Fibroblast of lung (primary cell): Measurements from ENCODE around the gene FRMD4A. TPM values are rescaled to one million over a fixed set of nuclear protein-coding genes. Genes with fewer than 3 reads are reported as not detected.

Experiments
- DNase-seq, 2 donors: peaks; one replicate each; pipeline versions ENCODE4 v3.0.0 to v3.0.0-alpha.2; 2010; ENCODE audit warnings: low read depth in 2 of 2
- H2AFZ ChIP-seq: 2 replicates; pipeline ENCODE4 v1.5.1; 2012; ENCODE audit warnings: low read length, control low read depth, inconsistent platforms
- H3K27ac ChIP-seq: 2 replicates; pipeline ENCODE4 v1.5.1; 2011; ENCODE audit warnings: low read length, control low read depth; ENCODE audit not compliant: insufficient read depth
- H3K27me3 ChIP-seq: 2 replicates; pipeline ENCODE4 v1.5.1; 2011; ENCODE audit warnings: mild to moderate bottlenecking, low read length; ENCODE audit not compliant: control insufficient read depth, insufficient read depth
- H3K36me3 ChIP-seq: 2 replicates; pipeline ENCODE4 v1.5.1; 2011; ENCODE audit warnings: low read length; ENCODE audit not compliant: control insufficient read depth, insufficient read depth
- H3K4me1 ChIP-seq: 2 replicates; pipeline ENCODE4 v1.5.1; 2011; ENCODE audit warnings: low read length; ENCODE audit not compliant: control insufficient read depth, insufficient read depth; ENCODE audit errors: extremely low read depth
- H3K4me2 ChIP-seq: 2 replicates; pipeline ENCODE4 v1.5.1; 2011; ENCODE audit warnings: low read length, control low read depth; ENCODE audit not compliant: insufficient read depth; ENCODE audit errors: extremely low read depth
- H3K4me3 ChIP-seq, 4 experiments: fragments of 200-600 bp in 1 of 4; sonication (generic) in 1 of 4; replicated peaks in 1 of 4; 2 replicates each; pipeline ENCODE4 v1.5.1; 2011 to 2016; ENCODE audit warnings: low read length in 4 of 4, low read depth in 3 of 4, mild to moderate bottlenecking in 3 of 4, control low read depth in 2 of 4, inconsistent platforms in 1 of 4, mixed read lengths in 1 of 4; ENCODE audit not compliant: insufficient read depth in 1 of 4; ENCODE audit errors: control extremely low read depth in 1 of 4
- H3K79me2 ChIP-seq: 2 replicates; pipeline ENCODE4 v1.5.1; 2012; ENCODE audit warnings: mild to moderate bottlenecking, low read length, inconsistent platforms; ENCODE audit not compliant: control insufficient read depth, insufficient read depth
- H3K9ac ChIP-seq: 2 replicates; pipeline ENCODE4 v1.5.1; 2011; ENCODE audit warnings: mild to moderate bottlenecking, low read length, control low read depth; ENCODE audit not compliant: insufficient read depth
- H3K9me3 ChIP-seq: 2 replicates; pipeline ENCODE4 v1.5.1; 2012; ENCODE audit warnings: low read depth, low read length; ENCODE audit not compliant: control insufficient read depth, insufficient read depth
- H4K20me1 ChIP-seq: 2 replicates; pipeline ENCODE4 v1.5.1; 2011; ENCODE audit warnings: low read length; ENCODE audit not compliant: control insufficient read depth, insufficient read depth; ENCODE audit errors: extremely low read depth
- EZH2 ChIP-seq: IDR thresholded peaks from 2 replicates; pipeline ENCODE4 v1.5.1; 2012; ENCODE audit warnings: low read length, control low read depth, mild to moderate bottlenecking; ENCODE audit errors: missing control alignments
- polyA plus RNA-seq, 2 donors: library from polyadenylated mRNA; depleted of rRNA in 1 of 2; stranded (reverse) in 1 of 2; unstranded in 1 of 2; fragments of >200 nt; gene quantifications; 2 replicates each; pipeline ENCODE4 v1.2.1, GENCODE V29; 2011 to 2012; ENCODE audit warnings: missing spikeins in 1 of 2
- total RNA-seq: library from RNA; depleted of rRNA; stranded (reverse); fragments of >200 nt; gene quantifications from 2 replicates; pipeline ENCODE4 v1.2.1, GENCODE V29; 2014
- TF ChIP-seq, protein P1 (sequence below), 2 donors: IDR thresholded peaks in 1 of 2; conservative IDR thresholded peaks in 1 of 2; 1 replicate in 1 of 2; 2 replicates in 1 of 2; pipeline ENCODE4 v1.5.1; 2011 to 2012; ENCODE audit warnings: low read length in 2 of 2, control low read depth in 1 of 2, inconsistent platforms in 1 of 2, low read depth in 1 of 2, mild to moderate bottlenecking in 1 of 2

The FRMD4A gene
- total and polyA plus RNA-seq, 2 donors (not counting 1 experiment from before 2014, with no cell fraction given) = 26.9 to 63.6 TPM

DNA sequence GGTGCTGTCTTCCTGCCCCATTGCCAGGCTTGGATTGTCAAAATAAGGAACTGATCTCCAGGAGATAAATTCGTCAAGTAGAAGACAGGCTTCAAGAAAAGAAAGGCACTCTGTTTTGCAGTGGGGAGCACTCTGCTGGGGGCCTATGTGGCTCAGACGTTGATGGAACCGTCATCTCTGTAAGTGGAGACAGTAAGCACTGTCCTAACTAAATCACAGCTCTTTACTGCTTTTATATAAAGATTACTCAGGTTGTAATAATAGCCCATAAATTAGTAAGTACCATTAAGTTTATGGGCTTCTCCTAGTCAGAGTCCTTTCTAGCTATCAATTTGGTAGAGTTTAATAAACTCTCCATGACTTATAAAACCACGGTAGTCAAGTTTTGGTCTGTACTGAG is 249.9 kb downstream of the FRMD4A start:
- no peaks in the 10 kb centered on the region for H3K36me3 ChIP-seq
- no peaks in the 10 kb centered on the region for H3K9me3 ChIP-seq
- H3K27ac ChIP-seq = no peak overlapping the region
- H3K4me2 ChIP-seq = no peak overlapping the region
- TF ChIP-seq EZH2 = no peak
- TF ChIP-seq, protein P1, sequence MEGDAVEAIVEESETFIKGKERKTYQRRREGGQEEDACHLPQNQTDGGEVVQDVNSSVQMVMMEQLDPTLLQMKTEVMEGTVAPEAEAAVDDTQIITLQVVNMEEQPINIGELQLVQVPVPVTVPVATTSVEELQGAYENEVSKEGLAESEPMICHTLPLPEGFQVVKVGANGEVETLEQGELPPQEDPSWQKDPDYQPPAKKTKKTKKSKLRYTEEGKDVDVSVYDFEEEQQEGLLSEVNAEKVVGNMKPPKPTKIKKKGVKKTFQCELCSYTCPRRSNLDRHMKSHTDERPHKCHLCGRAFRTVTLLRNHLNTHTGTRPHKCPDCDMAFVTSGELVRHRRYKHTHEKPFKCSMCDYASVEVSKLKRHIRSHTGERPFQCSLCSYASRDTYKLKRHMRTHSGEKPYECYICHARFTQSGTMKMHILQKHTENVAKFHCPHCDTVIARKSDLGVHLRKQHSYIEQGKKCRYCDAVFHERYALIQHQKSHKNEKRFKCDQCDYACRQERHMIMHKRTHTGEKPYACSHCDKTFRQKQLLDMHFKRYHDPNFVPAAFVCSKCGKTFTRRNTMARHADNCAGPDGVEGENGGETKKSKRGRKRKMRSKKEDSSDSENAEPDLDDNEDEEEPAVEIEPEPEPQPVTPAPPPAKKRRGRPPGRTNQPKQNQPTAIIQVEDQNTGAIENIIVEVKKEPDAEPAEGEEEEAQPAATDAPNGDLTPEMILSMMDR (conservative IDR thresholded peaks at IDR 0.05 in 1 of 2, IDR thresholded peaks at IDR 0.05 in 1 of 2; ENCODE audit: low read depth in 1 of 2, low read length in 2 of 2) = no peak
- H4K20me1 ChIP-seq = no peaks in the 10 kb centered on the region
- no peaks in the 10 kb centered on the region for H3K4me1 ChIP-seq
- no peak overlapping the region for H3K9ac ChIP-seq
- H3K27me3 ChIP-seq = no peaks in the 10 kb centered on the region
- no peak overlapping the region for H2AFZ ChIP-seq
- H3K79me2 ChIP-seq = no peaks in the 10 kb centered on the region
- no peak overlapping the region for H3K4me3 ChIP-seq
- DNase-seq = no peak

DNA sequence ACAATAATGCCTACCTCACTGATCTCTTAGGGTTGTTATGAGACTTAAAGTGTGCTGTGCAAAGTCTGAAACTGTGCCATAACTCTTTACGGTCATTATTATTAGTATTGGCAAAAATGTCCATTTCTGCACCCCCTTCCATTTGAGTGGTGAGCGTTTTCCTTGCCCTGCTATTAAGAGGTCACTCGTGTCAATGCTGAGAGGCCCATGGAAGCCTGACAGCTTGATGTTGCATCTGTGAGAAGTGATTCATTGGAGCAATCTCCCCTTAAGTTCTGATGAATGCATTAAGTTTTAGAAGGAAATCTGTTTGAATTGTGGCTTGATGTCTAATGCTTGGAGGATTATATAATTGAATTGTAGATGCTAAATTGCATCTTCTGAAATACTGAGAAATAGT is 253.3 kb downstream of the FRMD4A start:
- H2AFZ ChIP-seq = no peak overlapping the region
- H4K20me1 ChIP-seq = no peaks in the 10 kb centered on the region
- H3K27me3 ChIP-seq = no peaks in the 10 kb centered on the region
- no peaks in the 10 kb centered on the region for H3K79me2 ChIP-seq
- no peak overlapping the region for H3K4me2 ChIP-seq
- H3K4me1 ChIP-seq = peaks cover 14% of the 10 kb centered on the region
- H3K9ac ChIP-seq = no peak overlapping the region
- no peaks in the 10 kb centered on the region for H3K36me3 ChIP-seq
- no peak for DNase-seq
- H3K27ac ChIP-seq = no peak overlapping the region
- no peaks in the 10 kb centered on the region for H3K9me3 ChIP-seq
- H3K4me3 ChIP-seq = no peak overlapping the region
- TF ChIP-seq, protein P1 (conservative IDR thresholded peaks at IDR 0.05 in 1 of 2, IDR thresholded peaks at IDR 0.05 in 1 of 2; ENCODE audit: low read depth in 1 of 2, low read length in 2 of 2) = no peak
- TF ChIP-seq EZH2 = no peak

DNA sequence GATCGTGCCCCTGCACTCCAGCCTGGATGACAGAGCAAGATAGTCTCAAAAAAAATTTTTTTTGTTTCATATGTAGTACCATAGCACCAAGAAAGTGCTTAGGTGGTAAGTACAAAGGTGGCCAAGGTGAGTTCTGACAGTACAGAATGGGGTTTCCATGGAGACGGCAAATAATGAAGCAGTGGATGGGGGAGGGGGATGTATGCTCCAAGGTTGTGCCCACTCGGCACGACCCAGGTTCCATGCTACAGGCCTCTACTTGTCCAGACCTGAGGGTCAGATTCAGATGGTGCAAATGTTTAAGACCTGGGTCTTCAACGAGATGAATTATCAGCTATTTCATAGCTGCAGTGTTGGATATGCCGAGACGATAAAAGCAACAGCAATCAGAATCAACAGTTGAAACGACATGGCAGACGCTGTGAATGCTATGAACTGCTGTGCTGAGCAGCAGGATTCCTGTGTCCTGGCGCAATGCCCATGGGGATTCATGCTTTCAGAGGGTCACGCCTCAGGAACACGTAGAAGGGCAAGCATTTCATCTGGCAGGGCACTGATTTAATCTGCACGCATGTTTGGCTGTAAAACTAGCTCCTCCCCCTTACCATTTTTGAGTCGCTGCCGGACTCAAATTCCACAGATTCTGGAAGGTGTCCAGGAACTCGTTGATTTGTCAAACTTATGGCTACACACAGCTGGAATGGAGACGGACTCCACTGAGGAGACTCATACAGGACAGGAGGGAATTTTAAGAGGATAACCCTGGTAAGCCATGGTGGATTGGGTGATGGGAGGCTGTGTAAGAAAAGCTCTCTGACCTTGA is 256.5 kb downstream of the FRMD4A start:
- no peak for TF ChIP-seq EZH2
- TF ChIP-seq, protein P1 (conservative IDR thresholded peaks at IDR 0.05 in 1 of 2, IDR thresholded peaks at IDR 0.05 in 1 of 2; ENCODE audit: low read depth in 1 of 2, low read length in 2 of 2) = no peak
- H3K27me3 ChIP-seq = no peaks in the 10 kb centered on the region
- peak overlapping the region; percentile 41 for H3K9ac ChIP-seq
- H3K36me3 ChIP-seq = no peaks in the 10 kb centered on the region
- no peaks in the 10 kb centered on the region for H3K9me3 ChIP-seq
- H3K27ac ChIP-seq = peak overlapping the region; percentile 95
- no peaks in the 10 kb centered on the region for H4K20me1 ChIP-seq
- peak; percentile 100 for DNase-seq
- H3K4me3 ChIP-seq = peak overlapping the region in 2 of 4 experiments; percentile 1 to 9
- peak overlapping the region; percentile 90 for H3K4me2 ChIP-seq
- H3K79me2 ChIP-seq = no peaks in the 10 kb centered on the region
- peaks cover 14% of the 10 kb centered on the region for H3K4me1 ChIP-seq
- peak overlapping the region; percentile 47 for H2AFZ ChIP-seq
